Measurements from ENCODE around the gene CEND1. TPM values are rescaled to one million over a fixed set of nuclear protein-coding genes. Genes with fewer than 3 reads are reported as not detected.

Gene CEND1
- total and polyA plus RNA-seq, 2 of the 13 experiments (the other 11 are each of a cell fraction or from before 2014, with no cell fraction given): not detected

DNA sequence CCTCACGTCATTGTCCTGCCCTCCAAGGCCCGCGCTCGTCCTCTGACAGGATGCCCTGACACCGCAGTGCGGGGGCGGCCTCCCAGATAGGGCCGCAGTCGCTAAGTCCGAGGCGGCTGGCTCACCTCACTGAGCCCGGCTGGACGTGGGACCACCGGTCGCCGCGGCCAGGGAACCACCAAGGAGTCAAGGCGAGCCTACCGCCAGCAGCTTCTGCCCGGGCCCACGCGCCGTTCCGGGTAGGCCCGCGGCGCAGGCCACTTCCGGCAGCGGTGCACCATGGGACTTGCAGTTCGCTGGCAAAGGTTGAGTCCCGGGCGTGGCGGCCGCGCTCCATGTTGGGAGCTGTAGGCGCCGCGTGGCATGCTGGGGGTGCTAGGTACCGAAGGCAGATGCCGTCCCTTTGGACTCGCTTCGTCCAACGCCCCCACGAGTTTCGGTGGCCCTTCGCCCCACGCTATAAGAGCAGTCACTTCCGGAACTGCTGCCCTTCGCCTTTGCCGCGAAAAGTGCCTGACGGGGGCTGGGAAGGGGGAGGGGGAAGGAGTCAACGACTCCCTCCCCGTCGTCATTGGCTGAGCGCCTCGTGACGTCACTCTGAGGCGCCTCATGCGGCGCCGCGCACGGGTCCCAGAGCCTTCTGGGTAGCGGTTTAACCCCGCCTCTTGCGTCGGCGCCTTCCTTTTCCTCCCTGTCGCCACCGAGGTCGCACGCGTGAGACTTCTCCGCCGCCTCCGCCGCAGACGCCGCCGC, 19.6 kb upstream of the CEND1 start, which contains the start of gene RPLP2 (continued):
- TF ChIP-seq, protein P1, sequence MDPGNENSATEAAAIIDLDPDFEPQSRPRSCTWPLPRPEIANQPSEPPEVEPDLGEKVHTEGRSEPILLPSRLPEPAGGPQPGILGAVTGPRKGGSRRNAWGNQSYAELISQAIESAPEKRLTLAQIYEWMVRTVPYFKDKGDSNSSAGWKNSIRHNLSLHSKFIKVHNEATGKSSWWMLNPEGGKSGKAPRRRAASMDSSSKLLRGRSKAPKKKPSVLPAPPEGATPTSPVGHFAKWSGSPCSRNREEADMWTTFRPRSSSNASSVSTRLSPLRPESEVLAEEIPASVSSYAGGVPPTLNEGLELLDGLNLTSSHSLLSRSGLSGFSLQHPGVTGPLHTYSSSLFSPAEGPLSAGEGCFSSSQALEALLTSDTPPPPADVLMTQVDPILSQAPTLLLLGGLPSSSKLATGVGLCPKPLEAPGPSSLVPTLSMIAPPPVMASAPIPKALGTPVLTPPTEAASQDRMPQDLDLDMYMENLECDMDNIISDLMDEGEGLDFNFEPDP (CRISPR knock-in tag; conservative IDR thresholded peaks at IDR 0.05): no peak
- peak; percentile 2; the same call in 1 of the 2 replicates for TF ChIP-seq ZNF441 (CRISPR knock-in tag; IDR thresholded peaks at IDR 0.05; ENCODE audit: borderline replicate concordance)
- TF ChIP-seq ZNF160 (CRISPR knock-in tag; IDR thresholded peaks at IDR 0.05): peak; percentile 30; the same call in 1 of the 2 replicates
- peak; percentile 88 for TF ChIP-seq TARDBP (CRISPR knock-in tag; IDR thresholded peaks at IDR 0.05)
- TF ChIP-seq, protein P2, sequence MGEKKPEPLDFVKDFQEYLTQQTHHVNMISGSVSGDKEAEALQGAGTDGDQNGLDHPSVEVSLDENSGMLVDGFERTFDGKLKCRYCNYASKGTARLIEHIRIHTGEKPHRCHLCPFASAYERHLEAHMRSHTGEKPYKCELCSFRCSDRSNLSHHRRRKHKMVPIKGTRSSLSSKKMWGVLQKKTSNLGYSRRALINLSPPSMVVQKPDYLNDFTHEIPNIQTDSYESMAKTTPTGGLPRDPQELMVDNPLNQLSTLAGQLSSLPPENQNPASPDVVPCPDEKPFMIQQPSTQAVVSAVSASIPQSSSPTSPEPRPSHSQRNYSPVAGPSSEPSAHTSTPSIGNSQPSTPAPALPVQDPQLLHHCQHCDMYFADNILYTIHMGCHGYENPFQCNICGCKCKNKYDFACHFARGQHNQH (CRISPR knock-in tag; IDR thresholded peaks at IDR 0.05): peak; percentile 67
- no peak for TF ChIP-seq SP1 (IDR thresholded peaks at IDR 0.05)
- TF ChIP-seq SP1 (CRISPR knock-in tag; IDR thresholded peaks at IDR 0.05): peak; percentile 79; the same call in 1 of the 2 replicates
- 0 out of 2 replicates have a peak, but pooled peaks have one; percentile 50 for TF ChIP-seq HNRNPL (IDR thresholded peaks at IDR 0.05; ENCODE audit: low read depth, low read length)
- TF ChIP-seq TSC22D2 (CRISPR knock-in tag; IDR thresholded peaks at IDR 0.05; ENCODE audit: borderline replicate concordance): 0 out of 2 replicates have a peak, but pooled peaks have one; percentile 8
- peak; percentile 35; the same call in 1 of the 2 replicates for TF ChIP-seq MIXL1 (CRISPR knock-in tag; IDR thresholded peaks at IDR 0.05)
- TF ChIP-seq NFKBIZ (CRISPR knock-in tag; IDR thresholded peaks at IDR 0.05): 0 out of 2 replicates have a peak, but pooled peaks have one; percentile 13
- TF ChIP-seq ZNF20 (CRISPR knock-in tag; IDR thresholded peaks at IDR 0.05): no peak
- peak; percentile 96 for TF ChIP-seq IRF2 (CRISPR knock-in tag; IDR thresholded peaks at IDR 0.05)
- TF ChIP-seq NCOA2 (CRISPR knock-in tag; IDR thresholded peaks at IDR 0.05): peak; percentile 9; the same call in 1 of the 2 replicates
- TF ChIP-seq, protein P3, sequence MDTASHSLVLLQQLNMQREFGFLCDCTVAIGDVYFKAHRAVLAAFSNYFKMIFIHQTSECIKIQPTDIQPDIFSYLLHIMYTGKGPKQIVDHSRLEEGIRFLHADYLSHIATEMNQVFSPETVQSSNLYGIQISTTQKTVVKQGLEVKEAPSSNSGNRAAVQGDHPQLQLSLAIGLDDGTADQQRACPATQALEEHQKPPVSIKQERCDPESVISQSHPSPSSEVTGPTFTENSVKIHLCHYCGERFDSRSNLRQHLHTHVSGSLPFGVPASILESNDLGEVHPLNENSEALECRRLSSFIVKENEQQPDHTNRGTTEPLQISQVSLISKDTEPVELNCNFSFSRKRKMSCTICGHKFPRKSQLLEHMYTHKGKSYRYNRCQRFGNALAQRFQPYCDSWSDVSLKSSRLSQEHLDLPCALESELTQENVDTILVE (CRISPR knock-in tag; IDR thresholded peaks at IDR 0.05): 0 out of 2 replicates have a peak, but pooled peaks have one; percentile 15
- TF ChIP-seq, protein P4, sequence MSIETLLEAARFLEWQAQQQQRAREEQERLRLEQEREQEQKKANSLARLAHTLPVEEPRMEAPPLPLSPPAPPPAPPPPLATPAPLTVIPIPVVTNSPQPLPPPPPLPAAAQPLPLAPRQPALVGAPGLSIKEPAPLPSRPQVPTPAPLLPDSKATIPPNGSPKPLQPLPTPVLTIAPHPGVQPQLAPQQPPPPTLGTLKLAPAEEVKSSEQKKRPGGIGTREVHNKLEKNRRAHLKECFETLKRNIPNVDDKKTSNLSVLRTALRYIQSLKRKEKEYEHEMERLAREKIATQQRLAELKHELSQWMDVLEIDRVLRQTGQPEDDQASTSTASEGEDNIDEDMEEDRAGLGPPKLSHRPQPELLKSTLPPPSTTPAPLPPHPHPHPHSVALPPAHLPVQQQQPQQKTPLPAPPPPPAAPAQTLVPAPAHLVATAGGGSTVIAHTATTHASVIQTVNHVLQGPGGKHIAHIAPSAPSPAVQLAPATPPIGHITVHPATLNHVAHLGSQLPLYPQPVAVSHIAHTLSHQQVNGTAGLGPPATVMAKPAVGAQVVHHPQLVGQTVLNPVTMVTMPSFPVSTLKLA (IDR thresholded peaks at IDR 0.05): peak; percentile 85
- TF ChIP-seq GTF2F1 (IDR thresholded peaks at IDR 0.05; ENCODE audit: low read length): peak; percentile 87; the same call in 1 of the 2 replicates
- peak; percentile 91 for TF ChIP-seq KDM5B (CRISPR knock-in tag; IDR thresholded peaks at IDR 0.05; ENCODE audit: borderline replicate concordance)
- TF ChIP-seq HES4 (CRISPR knock-in tag; IDR thresholded peaks at IDR 0.05; ENCODE audit: borderline replicate concordance): peak; percentile 96
- no peak for TF ChIP-seq NR2F6 (IDR thresholded peaks at IDR 0.05)
- 0 out of 2 replicates have a peak, but pooled peaks have one; percentile 5 for TF ChIP-seq NR2F6 (CRISPR knock-in tag; IDR thresholded peaks at IDR 0.05)

All from HepG2 (cell line).